Measurements from ENCODE around the gene CCDC183.
"Not testable (repeated sequence)": the region's sequence is repeated elsewhere in the genome, so short reads cannot be mapped to it uniquely, and the experiment has no call there.

The CCDC183 gene

DNA sequence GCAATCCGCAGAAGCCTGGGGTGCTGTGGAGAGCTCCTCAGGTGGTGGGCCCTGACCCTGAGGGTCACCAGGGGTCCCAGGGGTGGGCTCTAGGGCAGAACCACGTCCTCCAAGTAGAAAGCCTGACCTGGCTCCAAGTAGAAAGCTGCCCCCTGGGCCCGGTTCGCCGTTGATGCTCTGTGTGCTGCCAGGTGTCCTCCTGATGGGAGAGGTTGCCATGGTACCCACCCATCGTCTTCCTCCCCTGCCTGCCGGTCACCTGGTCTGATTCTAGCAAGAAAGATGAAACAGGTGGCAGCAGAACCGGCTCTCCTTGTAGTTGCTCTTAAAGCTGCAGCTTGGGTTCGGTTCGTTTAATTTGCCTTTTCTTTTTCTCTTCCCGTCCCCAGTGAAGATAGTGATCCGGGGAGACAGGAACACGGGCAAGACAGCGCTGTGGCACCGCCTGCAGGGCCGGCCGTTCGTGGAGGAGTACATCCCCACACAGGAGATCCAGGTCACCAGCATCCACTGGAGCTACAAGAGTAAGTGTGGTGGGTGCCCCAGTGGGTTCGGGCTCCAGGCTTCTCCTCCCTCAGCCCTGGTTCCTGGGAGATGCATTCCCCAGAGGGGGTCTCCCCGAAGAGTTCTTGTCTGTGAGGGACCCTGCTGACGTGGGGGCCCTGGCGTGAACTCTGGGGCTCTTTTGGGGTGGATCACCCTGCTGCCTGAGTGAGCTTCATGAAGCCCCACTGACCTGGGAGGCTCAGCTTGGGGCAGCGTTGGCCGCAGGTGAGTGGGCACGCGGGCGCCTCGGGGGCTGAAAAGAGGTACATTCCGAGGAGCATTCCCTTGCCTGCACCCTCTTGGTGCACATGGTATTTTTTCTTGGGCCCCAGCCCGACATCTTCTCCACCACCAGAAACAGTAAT lies 27.3 kb downstream of the CCDC183 start:
- DNase-seq, result peak in 1 of 56 donors; percentile 23

- DNase-seq, result no peak
Observed at GRCh38 chr9:136824496-136825225, 28.5 kb downstream of the CCDC183 start.

GRCh38 chr9:136825295-136826187 lies 29.4 kb downstream of the CCDC183 start:
- DNase-seq, result no peak

GRCh38 chr9:136826188-136826541 lies 30.0 kb downstream of the CCDC183 start:
- no peak for DNase-seq

- DNase-seq, result no peak
Observed at GRCh38 chr9:136826703-136827582, 30.8 kb downstream of the CCDC183 start.

DNA sequence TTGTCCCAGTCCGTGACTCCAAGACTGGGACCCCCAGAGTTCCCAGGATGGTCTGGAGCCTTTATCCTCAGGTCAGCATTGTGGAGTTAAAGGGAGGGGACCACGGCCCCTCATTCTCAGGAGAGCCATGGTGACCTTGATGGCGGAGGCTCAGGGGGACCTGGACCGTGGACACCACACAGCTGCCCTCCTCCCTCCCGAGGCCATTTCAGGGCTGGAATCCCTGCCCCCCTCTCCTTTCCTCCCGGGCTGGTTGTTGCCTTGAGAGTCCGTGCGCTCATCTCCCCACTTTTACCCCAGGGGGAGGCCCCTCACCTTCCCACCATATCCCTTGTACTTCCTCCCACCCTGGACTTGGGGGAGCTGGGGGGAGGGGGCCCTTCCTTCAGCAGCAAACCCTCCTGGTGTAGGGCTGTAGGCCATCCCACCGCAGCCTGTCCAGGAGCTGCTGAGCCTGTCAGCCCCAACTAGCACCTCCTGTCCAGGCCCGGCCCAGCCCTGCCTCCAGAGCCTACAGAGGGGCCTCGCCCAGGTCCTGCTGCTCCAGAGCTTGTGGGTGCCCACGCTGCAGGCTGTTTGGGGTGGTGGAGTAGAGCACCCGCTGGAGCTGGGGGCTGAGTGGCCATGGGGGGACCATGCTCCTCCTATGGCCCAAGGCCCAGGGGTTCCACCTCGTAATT lies 31.8 kb downstream of the CCDC183 start:
- DNase-seq, result no peak

DNA sequence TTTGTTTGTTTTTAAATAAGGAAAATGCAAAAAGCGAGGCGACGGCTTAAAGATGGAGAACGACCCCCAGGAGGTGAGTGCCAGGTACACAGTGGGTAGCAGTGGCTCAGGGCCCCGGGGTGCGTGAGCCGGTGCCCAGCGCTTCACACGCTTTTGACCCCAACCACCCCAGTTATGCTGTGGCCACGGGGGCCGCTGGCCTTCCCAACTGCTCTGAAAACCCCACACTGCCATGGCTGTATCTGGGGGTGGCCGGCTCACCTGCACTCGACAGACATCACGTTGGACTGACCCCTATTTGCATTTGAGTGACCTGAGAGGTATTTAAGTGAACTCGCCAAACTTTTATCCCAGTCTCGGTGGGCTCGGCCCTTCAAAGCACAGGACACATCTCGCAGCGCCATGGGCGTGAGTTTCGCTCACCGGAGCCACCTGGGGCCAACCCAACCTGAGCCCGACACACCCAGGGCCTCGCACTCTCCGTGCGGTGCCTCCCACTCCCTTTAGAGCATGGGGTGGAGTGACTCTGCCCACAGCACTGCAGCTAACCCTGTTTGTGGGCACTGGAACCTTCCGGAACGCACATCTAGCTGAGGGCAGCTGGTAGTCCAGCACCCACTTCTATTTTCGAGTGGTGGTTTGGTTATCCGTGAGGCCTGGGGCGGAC lies 32.5 kb downstream of the CCDC183 start:
- no peak for DNase-seq

DNA sequence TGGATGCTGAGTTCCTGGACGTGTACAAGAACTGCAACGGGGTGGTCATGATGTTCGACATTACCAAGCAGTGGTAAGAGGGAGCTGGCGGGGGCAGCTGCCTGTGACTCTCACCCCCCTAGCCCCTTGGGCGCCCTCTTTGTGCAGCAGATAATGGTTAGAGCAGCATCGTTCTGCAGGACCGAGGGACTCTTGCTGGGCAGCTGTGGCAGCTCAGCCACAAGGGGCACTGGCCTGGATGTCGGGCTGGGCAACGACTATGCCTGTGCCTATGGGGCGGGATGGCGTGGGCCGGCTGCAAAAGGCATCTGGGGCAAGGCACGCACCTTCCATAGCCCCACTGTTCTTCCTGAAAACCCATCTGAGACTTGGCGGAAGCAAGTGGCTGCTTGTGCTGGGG lies 33.3 kb downstream of the CCDC183 start:
- no peak for DNase-seq

- no peak for DNase-seq
Observed at GRCh38 chr9:136829981-136830885, 34.1 kb downstream of the CCDC183 start.

GRCh38 chr9:136831002-136831719 lies 35.0 kb downstream of the CCDC183 start:
- no peak for DNase-seq

DNA sequence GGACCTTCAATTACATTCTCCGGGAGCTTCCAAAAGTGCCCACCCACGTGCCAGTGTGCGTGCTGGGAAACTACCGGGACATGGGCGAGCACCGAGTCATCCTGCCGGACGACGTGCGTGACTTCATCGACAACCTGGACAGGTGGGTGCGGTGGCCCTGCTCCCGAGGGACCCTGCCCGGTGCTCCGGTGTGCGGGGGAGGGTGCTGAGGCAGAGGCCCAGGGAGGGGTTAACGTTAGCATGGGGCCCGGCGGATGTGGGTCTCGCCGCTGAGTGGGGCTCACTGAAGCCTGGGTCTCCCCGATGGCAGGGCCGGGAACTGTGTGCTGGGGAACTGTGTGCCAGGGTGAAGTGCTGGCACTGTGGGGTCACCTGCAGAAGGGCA lies 35.6 kb downstream of the CCDC183 start:
- no peak for DNase-seq

DNA sequence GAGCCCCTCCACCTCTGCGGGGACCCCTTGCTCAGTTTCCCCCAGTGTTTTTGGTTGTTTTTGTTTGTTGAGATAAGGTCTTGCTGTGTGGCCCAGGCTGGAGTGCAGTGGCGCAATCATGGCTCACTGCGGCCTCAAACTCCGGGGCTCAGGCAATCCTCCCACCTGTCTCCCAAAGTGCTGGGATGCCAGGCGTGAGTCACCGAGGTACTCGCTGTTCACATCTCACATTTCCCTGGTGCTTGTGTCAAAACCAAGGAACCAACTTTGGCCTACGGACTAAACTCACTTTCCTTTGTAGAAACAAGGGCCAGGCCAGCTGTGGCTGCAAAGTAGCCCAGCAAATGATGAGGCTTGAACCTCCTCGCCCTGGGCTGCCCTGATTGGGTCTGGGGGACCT lies 36.4 kb downstream of the CCDC183 start:
- DNase-seq, result no peak

GRCh38 chr9:136833381-136834048 lies 37.4 kb downstream of the CCDC183 start:
- not testable (repeated sequence) for DNase-seq

DNA sequence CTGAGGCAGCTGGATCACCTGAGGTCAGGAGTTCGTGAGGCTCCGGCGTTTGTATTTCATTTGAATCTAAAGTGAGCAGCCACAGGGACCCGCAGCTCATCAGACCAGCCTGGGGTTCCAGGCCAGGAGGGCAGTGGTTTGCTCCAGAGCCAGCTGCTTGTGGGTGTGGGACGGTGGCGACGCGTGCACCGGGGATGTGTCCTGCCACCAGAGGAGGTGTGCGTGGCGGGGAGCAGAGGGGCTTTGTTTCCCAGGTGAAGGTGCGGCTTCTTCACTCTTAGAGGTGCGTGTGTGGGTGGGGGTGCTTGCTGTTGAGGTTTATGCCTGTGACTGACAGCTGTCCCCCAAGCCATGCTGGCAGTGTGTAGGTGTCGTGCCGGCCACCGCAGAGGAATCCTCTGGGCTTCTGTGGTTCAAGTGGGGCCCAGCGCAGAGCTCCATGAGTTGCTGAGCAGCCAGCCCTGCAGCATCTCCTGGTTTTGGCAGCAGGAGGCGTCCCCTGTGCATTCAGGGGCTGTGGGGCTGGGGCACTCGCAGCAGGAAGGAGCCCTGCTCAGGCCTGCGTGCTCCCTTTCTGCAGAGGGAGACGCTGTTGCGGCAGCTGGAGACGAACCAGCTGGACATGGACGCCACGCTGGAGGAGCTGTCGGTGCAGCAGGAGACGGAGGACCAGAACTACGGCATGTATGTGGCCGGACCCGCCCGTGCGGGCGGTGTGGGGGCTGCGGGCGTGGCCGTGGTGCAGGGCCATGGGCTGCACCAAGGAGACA lies 39.2 kb downstream of the CCDC183 start:
- no peak for DNase-seq

DNA sequence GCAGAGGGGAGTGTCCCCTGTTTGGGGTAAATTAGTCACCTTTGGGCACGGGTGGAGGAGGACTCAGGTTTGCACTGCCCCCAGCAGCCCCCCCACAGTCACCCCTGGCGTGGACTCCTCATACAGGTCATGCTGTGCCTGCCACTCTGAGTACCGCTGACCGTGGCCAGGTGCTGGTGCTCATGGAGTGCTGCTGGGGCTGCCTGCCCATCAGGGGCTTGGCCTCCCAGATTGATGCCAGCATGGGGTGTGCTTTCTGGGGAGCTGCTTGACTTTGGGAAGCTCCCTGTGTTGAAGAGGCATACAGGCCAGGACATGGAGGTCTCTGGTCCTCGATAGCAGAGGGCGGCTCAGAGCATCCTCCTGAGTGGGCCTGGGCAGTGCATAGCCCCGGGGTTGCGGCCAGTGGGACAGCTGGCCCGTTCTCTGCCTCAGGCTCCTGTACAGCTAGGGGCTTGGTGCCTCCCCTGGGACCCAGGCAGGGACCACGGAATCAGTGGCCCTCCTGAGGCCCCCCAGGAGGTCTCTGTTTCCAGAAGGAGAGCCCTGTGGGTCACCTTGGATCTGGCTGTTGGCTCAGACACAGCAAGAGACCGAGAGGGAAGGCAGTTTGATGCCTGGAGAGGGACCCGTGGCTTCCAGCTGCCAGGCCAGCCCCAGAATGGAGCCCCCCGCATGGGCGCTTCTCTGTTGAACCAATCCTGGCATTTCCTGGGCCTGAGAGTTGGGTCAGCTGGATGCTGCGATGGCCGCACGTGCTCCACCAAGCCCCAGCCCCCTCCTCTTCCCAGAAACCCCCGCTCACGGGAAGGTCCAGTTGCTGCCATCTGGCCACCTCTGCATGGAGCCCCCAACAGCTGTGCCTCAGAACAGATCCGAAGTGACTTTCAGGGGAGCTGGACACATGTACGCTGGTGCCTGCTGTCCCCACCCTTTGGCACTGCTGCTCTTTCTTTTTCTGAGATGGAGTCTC lies 40.1 kb downstream of the CCDC183 start:
- DNase-seq, result no peak

Measured in amygdala (tissue), 56 donors.